Measurements from ENCODE around the gene TAF11. TPM values are rescaled to one million over a fixed set of nuclear protein-coding genes. Genes with fewer than 3 reads are reported as not detected.

TAF11 gene
- total RNA-seq, 1 experiment from 2014 or later: 49.4 TPM

DNA sequence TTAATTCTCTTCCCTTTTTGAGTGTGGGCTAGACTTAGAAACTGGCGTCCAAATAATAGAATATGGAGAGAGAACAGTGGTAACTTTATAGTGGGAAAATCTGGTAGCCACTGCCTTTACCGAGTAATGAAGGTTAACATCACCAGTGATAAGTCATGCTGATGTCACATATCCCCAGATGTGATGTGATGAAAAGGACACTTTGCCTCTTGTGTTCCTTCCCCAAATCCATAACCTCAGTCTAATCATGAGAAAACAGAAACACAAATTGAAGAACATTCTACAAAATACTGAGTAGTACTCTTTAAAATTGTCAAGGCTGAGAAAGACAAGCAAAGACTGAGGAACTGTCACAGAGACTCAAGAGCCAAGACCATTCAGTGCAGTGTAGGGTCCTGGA lies 19.0 kb upstream of the TAF11 start:
- Histone ChIP-seq H4K91ac (ENCODE audit: insufficient read length, low read depth, low read length) (no peak overlapping the region), H3K27ac (ENCODE audit: insufficient read length, low read depth, low read length) (no peak overlapping the region), H4K5ac (ENCODE audit: insufficient read length, low read depth, low read length) (no peak overlapping the region), H3T11ph (ENCODE audit: low read length) (no peak overlapping the region), H3K56ac (ENCODE audit: insufficient read length, low read depth, low read length) (no peak overlapping the region), H2BK120ac (ENCODE audit: low read depth, low read length, poor library complexity, severe bottlenecking) (no peak overlapping the region), H2AK5ac (ENCODE audit: insufficient read length, low read length) (no peak overlapping the region), H3K23ac (ENCODE audit: insufficient read length, low read depth, low read length) (no peak overlapping the region), H3K79me2 (ENCODE audit: insufficient read depth, low read length) (no peaks in the 10 kb centered on the region; the same call in 1 of the 2 replicates), H3K14ac (ENCODE audit: insufficient read depth, low read length) (no peak overlapping the region), H3K79me1 (ENCODE audit: insufficient read depth, low read depth, low read length, poor library complexity, severe bottlenecking) (peaks cover 3% of the 10 kb centered on the region), H2BK5ac (ENCODE audit: insufficient read length, low read length) (no peak overlapping the region), H3K18ac (ENCODE audit: insufficient read length, low read depth, low read length) (no peak overlapping the region), H3K4me2 (ENCODE audit: insufficient read depth, insufficient read length, low read length) (no peak overlapping the region), H3K4me1 (ENCODE audit: insufficient read depth, low read length) (no peaks in the 10 kb centered on the region), H3K23me2 (ENCODE audit: insufficient read length, low read depth, low read length, poor library complexity, severe bottlenecking) (no peaks in the 10 kb centered on the region), H4K8ac (replicated peaks; ENCODE audit: insufficient read length, low read depth, low read length) (no peak overlapping the region), H3K4ac (ENCODE audit: low read depth, low read length) (no peak overlapping the region), H2AFZ (ENCODE audit: low read length) (no peak overlapping the region), H3K9ac (ENCODE audit: extremely low read depth, insufficient read length, low read length) (no peak overlapping the region), H2BK15ac (ENCODE audit: low read depth, low read length) (no peak overlapping the region), H2BK20ac (ENCODE audit: low read depth, low read length, poor library complexity, severe bottlenecking) (no peak overlapping the region), H3K9me3 (ENCODE audit: control insufficient read depth, low read depth, low read length) (no peaks in the 10 kb centered on the region), H2BK12ac (ENCODE audit: insufficient read length, low read depth, low read length) (no peak overlapping the region), H3K27me3 (ENCODE audit: insufficient read depth, low read length) (no peaks in the 10 kb centered on the region), H4K20me1 (ENCODE audit: control insufficient read depth, insufficient read depth, insufficient read length) (no peaks in the 10 kb centered on the region)
- WGBS (ENCODE audit: extremely low coverage, insufficient read length, low lambda C conversion rate): no CpG with 5 or more reads among the region's 2 CpGs
- TF ChIP-seq, protein P1, sequence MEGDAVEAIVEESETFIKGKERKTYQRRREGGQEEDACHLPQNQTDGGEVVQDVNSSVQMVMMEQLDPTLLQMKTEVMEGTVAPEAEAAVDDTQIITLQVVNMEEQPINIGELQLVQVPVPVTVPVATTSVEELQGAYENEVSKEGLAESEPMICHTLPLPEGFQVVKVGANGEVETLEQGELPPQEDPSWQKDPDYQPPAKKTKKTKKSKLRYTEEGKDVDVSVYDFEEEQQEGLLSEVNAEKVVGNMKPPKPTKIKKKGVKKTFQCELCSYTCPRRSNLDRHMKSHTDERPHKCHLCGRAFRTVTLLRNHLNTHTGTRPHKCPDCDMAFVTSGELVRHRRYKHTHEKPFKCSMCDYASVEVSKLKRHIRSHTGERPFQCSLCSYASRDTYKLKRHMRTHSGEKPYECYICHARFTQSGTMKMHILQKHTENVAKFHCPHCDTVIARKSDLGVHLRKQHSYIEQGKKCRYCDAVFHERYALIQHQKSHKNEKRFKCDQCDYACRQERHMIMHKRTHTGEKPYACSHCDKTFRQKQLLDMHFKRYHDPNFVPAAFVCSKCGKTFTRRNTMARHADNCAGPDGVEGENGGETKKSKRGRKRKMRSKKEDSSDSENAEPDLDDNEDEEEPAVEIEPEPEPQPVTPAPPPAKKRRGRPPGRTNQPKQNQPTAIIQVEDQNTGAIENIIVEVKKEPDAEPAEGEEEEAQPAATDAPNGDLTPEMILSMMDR (conservative IDR thresholded peaks at IDR 0.05): no peak
- H3K4me3 Mint-ChIP-seq: no peak overlapping the region
- H3K4me1 Mint-ChIP-seq: peaks cover 18 to 20% of the 10 kb centered on the region in 2 experiments
- no peaks in the 10 kb centered on the region for H3K9me3 Mint-ChIP-seq
- peaks cover 0 to 3% (median 0%) of the 10 kb centered on the region in 3 experiments; a peak in 1 of 7 replicates for H3K36me3 Mint-ChIP-seq (ENCODE audit: insufficient read depth in 1 of 3, low read depth in 3 of 3)
- H3K27ac Mint-ChIP-seq: no peak overlapping the region
- DNase-seq: no peak
- no peaks in the 10 kb centered on the region for H3K27me3 Mint-ChIP-seq (ENCODE audit: low read depth)
